Measurements from ENCODE around the gene ATG9B.
A peak's percentile ranks its signal among the peaks of the same experiment; 100 is the strongest.

The ATG9B gene

DNA sequence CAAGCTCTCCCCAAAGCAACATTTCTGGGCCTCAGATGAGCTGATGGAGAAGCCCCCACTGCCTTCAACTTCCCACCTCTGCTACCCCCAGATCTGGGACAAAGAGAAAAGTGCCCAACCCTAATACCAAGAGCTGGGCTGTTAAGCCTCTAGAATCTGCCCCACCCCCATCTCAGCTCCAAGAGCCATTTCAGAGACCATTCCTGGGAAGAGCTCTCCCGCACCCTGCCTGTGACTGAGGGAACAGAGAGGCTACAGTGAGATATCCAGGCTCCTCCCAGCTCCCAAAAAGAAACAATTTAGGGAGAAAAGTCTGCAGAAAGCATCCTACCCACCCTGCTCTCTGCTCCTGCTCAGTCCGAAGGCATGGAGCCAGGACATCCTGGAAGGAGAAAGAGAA, 43.6 kb downstream of the ATG9B start:
- DNase-seq, result no peak
- WGBS (ENCODE audit: extremely low coverage, insufficient coverage, insufficient read length), result no CpG with 5 or more reads among the region's 2 CpGs
- no peak overlapping the region for H3K4me3 ChIP-seq (ENCODE audit: low read depth, low read length)

DNA sequence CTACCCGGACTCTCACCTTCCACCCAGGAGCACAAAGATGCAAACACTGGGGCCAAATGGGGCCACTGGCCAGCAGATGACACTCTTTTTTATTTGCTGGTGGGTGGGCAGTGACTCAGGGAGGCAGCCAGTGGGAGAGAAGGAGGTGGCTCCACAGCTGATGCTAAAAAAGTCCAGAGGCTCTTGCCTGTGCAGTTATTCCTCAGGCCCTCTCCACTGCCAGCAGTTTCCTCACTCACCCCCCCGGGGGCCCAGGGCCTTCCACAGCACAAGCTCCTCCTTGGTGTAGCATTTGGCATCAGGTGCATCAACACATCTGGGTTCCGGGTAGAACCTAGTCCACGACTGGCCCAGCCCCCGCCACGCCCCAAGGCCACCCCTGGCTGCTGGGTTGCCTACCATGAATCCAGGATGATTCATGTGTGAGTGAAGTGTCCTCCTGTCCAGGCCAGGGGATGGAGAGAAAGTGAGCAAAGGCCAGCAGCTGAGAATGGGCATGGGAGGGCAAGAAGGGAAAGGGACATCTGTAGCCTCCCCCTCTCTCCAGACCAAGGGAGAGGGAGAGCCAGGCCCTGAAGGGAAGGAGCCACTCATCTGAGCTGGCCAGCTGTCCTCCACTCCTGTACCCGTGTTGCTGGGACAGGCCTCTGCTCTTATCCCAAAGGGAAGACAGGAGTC, 44.4 kb downstream of the ATG9B start:
- no peak overlapping the region for H3K4ac ChIP-seq (ENCODE audit: low read depth, low read length)
- no CpG with 5 or more reads among the region's 7 CpGs for WGBS (ENCODE audit: extremely low coverage, insufficient coverage, insufficient read length)
- H4K8ac ChIP-seq (ENCODE audit: low read depth, low read length), result no peak overlapping the region
- H3K36me3 ChIP-seq (ENCODE audit: control insufficient read depth in 1 of 2, insufficient read depth in 2 of 2, low read length in 2 of 2), result no peaks in the 10 kb centered on the region
- H3K4me3 ChIP-seq (ENCODE audit: low read depth, low read length), result peak overlapping the region; percentile 40
- no peaks in the 10 kb centered on the region for H3K79me1 ChIP-seq (ENCODE audit: low read length)
- no peaks in the 10 kb centered on the region for H3K79me2 ChIP-seq (ENCODE audit: control insufficient read depth, insufficient read depth, low read length, poor library complexity)
- H4K12ac ChIP-seq (ENCODE audit: low read depth, low read length), result no peak overlapping the region
- H3K27ac ChIP-seq (ENCODE audit: low read depth, low read length), result no peak overlapping the region
- H3K14ac ChIP-seq (ENCODE audit: low read length), result no peak overlapping the region
- no peak overlapping the region for H2AK5ac ChIP-seq (ENCODE audit: low read length)
- H3K4me1 ChIP-seq (ENCODE audit: control insufficient read depth in 1 of 2, insufficient read depth in 2 of 2, low read length in 2 of 2), result peaks cover 10 to 12% of the 10 kb centered on the region in 2 experiments
- H3K9me3 ChIP-seq (ENCODE audit: insufficient read depth, low read depth, low read length), result peaks cover 2% of the 10 kb centered on the region
- H3K4me2 ChIP-seq (ENCODE audit: low read length), result no peak overlapping the region
- peaks cover 47% of the 10 kb centered on the region for H3K27me3 ChIP-seq (ENCODE audit: insufficient read depth, low read length)
- H2BK12ac ChIP-seq (ENCODE audit: low read length), result no peak overlapping the region
- H2BK120ac ChIP-seq (ENCODE audit: insufficient read depth, low read length, poor library complexity), result no peak overlapping the region
- no peak overlapping the region for H2BK5ac ChIP-seq (ENCODE audit: low read depth, low read length, poor library complexity)
- DNase-seq, result no peak
- no peak overlapping the region for H3K23ac ChIP-seq (ENCODE audit: low read length)
- no peak overlapping the region for H2AFZ ChIP-seq (ENCODE audit: insufficient read depth, low read length, poor library complexity)
- H4K91ac ChIP-seq (ENCODE audit: low read depth, low read length), result no peak overlapping the region
- H3K18ac ChIP-seq (ENCODE audit: low read length), result no peak overlapping the region
- no peak overlapping the region for H3K9ac ChIP-seq (ENCODE audit: low read length)

More for the DNA sequence above, 43.6 kb downstream of the ATG9B start:
- Histone ChIP-seq H4K91ac (ENCODE audit: low read depth, low read length) (no peak overlapping the region), H4K12ac (ENCODE audit: low read depth, low read length) (no peak overlapping the region), H3K79me2 (ENCODE audit: control insufficient read depth, insufficient read depth, low read length, poor library complexity) (no peaks in the 10 kb centered on the region), H3K36me3 (ENCODE audit: control insufficient read depth in 1 of 2, insufficient read depth in 2 of 2, low read length in 2 of 2) (no peaks in the 10 kb centered on the region), H2AFZ (ENCODE audit: insufficient read depth, low read length, poor library complexity) (no peak overlapping the region), H3K9me3 (ENCODE audit: insufficient read depth, low read depth, low read length) (peaks cover 2% of the 10 kb centered on the region), H3K23ac (ENCODE audit: low read length) (no peak overlapping the region), H3K4me2 (ENCODE audit: low read length) (no peak overlapping the region), H3K4me1 (ENCODE audit: control insufficient read depth in 1 of 2, insufficient read depth in 2 of 2, low read length in 2 of 2) (peaks cover 7% of the 10 kb centered on the region in 2 experiments), H3K18ac (ENCODE audit: low read length) (no peak overlapping the region), H3K9ac (ENCODE audit: low read length) (no peak overlapping the region), H3K4ac (ENCODE audit: low read depth, low read length) (no peak overlapping the region), H2BK5ac (ENCODE audit: low read depth, low read length, poor library complexity) (no peak overlapping the region), H3K27ac (ENCODE audit: low read depth, low read length) (no peak overlapping the region), H3K14ac (ENCODE audit: low read length) (no peak overlapping the region), H2BK12ac (ENCODE audit: low read length) (no peak overlapping the region), H3K27me3 (ENCODE audit: insufficient read depth, low read length) (peaks cover 39% of the 10 kb centered on the region), H2AK5ac (ENCODE audit: low read length) (no peak overlapping the region), H3K79me1 (ENCODE audit: low read length) (no peaks in the 10 kb centered on the region), H2BK120ac (ENCODE audit: insufficient read depth, low read length, poor library complexity) (no peak overlapping the region), H4K8ac (ENCODE audit: low read depth, low read length) (no peak overlapping the region)

DNA sequence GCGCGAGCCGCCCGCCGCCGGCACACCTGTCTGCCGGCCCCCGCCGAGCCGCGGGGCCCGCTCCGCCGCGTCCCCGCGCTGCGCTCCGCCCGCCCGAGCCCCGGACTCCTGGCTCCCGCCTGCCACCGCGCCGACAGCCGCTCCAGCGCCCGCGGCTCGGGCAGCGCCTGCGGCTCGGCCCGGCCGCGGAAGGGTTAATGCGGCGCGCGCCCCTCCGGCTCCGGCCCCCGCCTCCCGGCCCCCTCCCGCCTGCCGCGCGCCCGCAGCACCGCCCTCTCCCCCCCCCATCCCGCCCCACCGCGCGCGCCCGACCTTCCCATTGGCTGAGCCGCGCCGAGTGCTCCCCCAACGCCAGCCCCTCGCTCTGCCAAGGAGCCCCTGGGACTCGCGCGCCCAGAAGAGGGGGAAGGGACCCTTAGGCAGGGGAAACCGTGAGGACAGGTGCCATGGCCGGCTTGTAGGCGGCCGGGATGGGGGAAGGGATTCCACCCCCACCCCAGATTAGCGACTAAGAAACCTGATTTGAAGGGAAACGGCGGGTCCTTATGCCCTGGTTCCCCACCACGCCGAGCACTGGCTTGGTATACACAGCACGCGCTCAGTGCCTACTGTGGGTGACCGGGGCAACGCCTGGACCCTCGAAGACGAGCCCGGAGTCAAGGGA, 46.0 kb downstream of the ATG9B start, which contains the start of gene KCNH2:
Gene KCNH2 (minus strand): TSS at position 196 of the 664 bp plus-strand sequence. CDS start 408 bp downstream, outside the sequence.
- no CpG with 5 or more reads among the region's 81 CpGs for WGBS (ENCODE audit: extremely low coverage, insufficient coverage, insufficient read length)

GRCh38 chr7:150977382-150978125, 46.7 kb downstream of the ATG9B start:
- no peak overlapping the region for H3K4me3 ChIP-seq (ENCODE audit: low read depth, low read length)
- H3K18ac ChIP-seq (ENCODE audit: low read length), result no peak overlapping the region
- H3K36me3 ChIP-seq (ENCODE audit: control insufficient read depth in 1 of 2, insufficient read depth in 2 of 2, low read length in 2 of 2), result no peaks in the 10 kb centered on the region
- no peak overlapping the region for H4K91ac ChIP-seq (ENCODE audit: low read depth, low read length)
- no peaks in the 10 kb centered on the region for H3K79me1 ChIP-seq (ENCODE audit: low read length)
- H2BK12ac ChIP-seq (ENCODE audit: low read length), result no peak overlapping the region
- peaks cover 9% of the 10 kb centered on the region for H3K9me3 ChIP-seq (ENCODE audit: insufficient read depth, low read depth, low read length)
- no peak overlapping the region for H3K4ac ChIP-seq (ENCODE audit: low read depth, low read length)
- no peak for DNase-seq
- no peak overlapping the region for H3K9ac ChIP-seq (ENCODE audit: low read length)
- no peak overlapping the region for H4K8ac ChIP-seq (ENCODE audit: low read depth, low read length)
- no peak overlapping the region for H2AFZ ChIP-seq (ENCODE audit: insufficient read depth, low read length, poor library complexity)
- H4K12ac ChIP-seq (ENCODE audit: low read depth, low read length), result no peak overlapping the region
- no CpG with 5 or more reads among the region's 62 CpGs for WGBS (ENCODE audit: extremely low coverage, insufficient coverage, insufficient read length)
- H2BK120ac ChIP-seq (ENCODE audit: insufficient read depth, low read length, poor library complexity), result no peak overlapping the region
- H3K4me2 ChIP-seq (ENCODE audit: low read length), result peak overlapping the region; percentile 72
- H2AK5ac ChIP-seq (ENCODE audit: low read length), result no peak overlapping the region
- no peaks in the 10 kb centered on the region for H3K79me2 ChIP-seq (ENCODE audit: control insufficient read depth, insufficient read depth, low read length, poor library complexity)
- H3K14ac ChIP-seq (ENCODE audit: low read length), result no peak overlapping the region
- H3K4me1 ChIP-seq (ENCODE audit: control insufficient read depth in 1 of 2, insufficient read depth in 2 of 2, low read length in 2 of 2), result peaks cover 16 to 18% of the 10 kb centered on the region in 2 experiments
- no peak overlapping the region for H2BK5ac ChIP-seq (ENCODE audit: low read depth, low read length, poor library complexity)
- H3K27ac ChIP-seq (ENCODE audit: low read depth, low read length), result no peak overlapping the region
- H3K27me3 ChIP-seq (ENCODE audit: insufficient read depth, low read length), result peaks cover 60% of the 10 kb centered on the region
- no peak overlapping the region for H3K23ac ChIP-seq (ENCODE audit: low read length)

More for the DNA sequence above, 46.0 kb downstream of the ATG9B start, which contains the start of gene KCNH2:
- no peak within 1 kb of the TSS for H4K91ac ChIP-seq (ENCODE audit: low read depth, low read length)
- H4K12ac ChIP-seq (ENCODE audit: low read depth, low read length), result no peak within 1 kb of the TSS
- no peak within 1 kb of the TSS for H2BK12ac ChIP-seq (ENCODE audit: low read length)
- no peak within 1 kb of the TSS for H3K18ac ChIP-seq (ENCODE audit: low read length)
- no peak within 1 kb of the TSS for H4K8ac ChIP-seq (ENCODE audit: low read depth, low read length)
- H3K27me3 ChIP-seq (ENCODE audit: insufficient read depth, low read length), result peaks cover 60% of the 10 kb centered on the region
- DNase-seq, result no peak
- no peaks in the 10 kb centered on the region for H3K36me3 ChIP-seq (ENCODE audit: control insufficient read depth in 1 of 2, insufficient read depth in 2 of 2, low read length in 2 of 2)
- peak within 1 kb of the TSS; percentile 43 for H3K4me3 ChIP-seq (ENCODE audit: low read depth, low read length)
- no peak within 1 kb of the TSS for H2AK5ac ChIP-seq (ENCODE audit: low read length)
- no peak within 1 kb of the TSS for H3K14ac ChIP-seq (ENCODE audit: low read length)
- H3K4me1 ChIP-seq (ENCODE audit: control insufficient read depth in 1 of 2, insufficient read depth in 2 of 2, low read length in 2 of 2), result peaks cover 16 to 18% of the 10 kb centered on the region in 2 experiments
- H3K27ac ChIP-seq (ENCODE audit: low read depth, low read length), result no peak within 1 kb of the TSS
- no peaks in the 10 kb centered on the region for H3K79me1 ChIP-seq (ENCODE audit: low read length)
- no peak within 1 kb of the TSS for H3K4ac ChIP-seq (ENCODE audit: low read depth, low read length)
- no peak within 1 kb of the TSS for H3K23ac ChIP-seq (ENCODE audit: low read length)
- no peak within 1 kb of the TSS for H2BK5ac ChIP-seq (ENCODE audit: low read depth, low read length, poor library complexity)
- peaks cover 8% of the 10 kb centered on the region for H3K9me3 ChIP-seq (ENCODE audit: insufficient read depth, low read depth, low read length)
- H3K79me2 ChIP-seq (ENCODE audit: control insufficient read depth, insufficient read depth, low read length, poor library complexity), result no peaks in the 10 kb centered on the region
- no peak within 1 kb of the TSS for H2BK120ac ChIP-seq (ENCODE audit: insufficient read depth, low read length, poor library complexity)
- no peak within 1 kb of the TSS for H2AFZ ChIP-seq (ENCODE audit: insufficient read depth, low read length, poor library complexity)
- H3K9ac ChIP-seq (ENCODE audit: low read length), result no peak within 1 kb of the TSS
- peak within 1 kb of the TSS; percentile 82 for H3K4me2 ChIP-seq (ENCODE audit: low read length)
